Measurements from ENCODE around the gene TMEM131L. TPM values are rescaled to one million over a fixed set of nuclear protein-coding genes. Genes with fewer than 3 reads are reported as not detected.

Gene TMEM131L
- total and polyA plus RNA-seq, 2 donors (not counting 3 experiments of a cell fraction or from before 2014, with no cell fraction given) = 7.7 to 21.2 TPM

GRCh38 chr4:153448003-153448731, 18.0 kb upstream of the TMEM131L start:
- Histone ChIP-seq H3K4me2 (ENCODE audit: insufficient read depth, low read length) (no peak overlapping the region), H3K9ac (replicated peaks; ENCODE audit: extremely low read depth, insufficient read depth, low read length) (no peak overlapping the region), H4K20me1 (replicated peaks; ENCODE audit: control insufficient read depth, extremely low read depth, insufficient read depth, low read length) (no peaks in the 10 kb centered on the region), H3K27me3 (ENCODE audit: control insufficient read depth in 2 of 2, insufficient read depth in 2 of 2, low read length in 2 of 2) (no peaks in the 10 kb centered on the region), H3K9me1 (replicated peaks; ENCODE audit: control insufficient read depth, extremely low read depth, insufficient read depth, low read length) (no peaks in the 10 kb centered on the region), H3K27ac (ENCODE audit: insufficient read depth, low read depth, low read length) (no peak overlapping the region), H3K36me3 (ENCODE audit: control insufficient read depth in 2 of 2, extremely low read depth in 1 of 2, insufficient read depth in 2 of 2, low read length in 2 of 2) (no peaks in the 10 kb centered on the region), H2AFZ (ENCODE audit: low read depth, low read length) (peak overlapping the region; percentile 82), H3K9me3 (replicated peaks; ENCODE audit: control insufficient read depth, insufficient read depth, low read length) (no peaks in the 10 kb centered on the region), H3K79me2 (ENCODE audit: control insufficient read depth, insufficient read depth, low read length) (no peaks in the 10 kb centered on the region), H3K4me3 (replicated peaks in 1 of 3; ENCODE audit: insufficient read depth in 1 of 3, low read depth in 1 of 3, low read length in 3 of 3) (no peak overlapping the region), H3K4me1 (ENCODE audit: control insufficient read depth, extremely low read depth, insufficient read depth, low read length) (peaks cover 9% of the 10 kb centered on the region)
- TF ChIP-seq FOS (IDR thresholded peaks at IDR 0.05; ENCODE audit: borderline replicate concordance, insufficient read depth, low read length) (no peak), POLR2AphosphoS5 (IDR thresholded peaks at IDR 0.05; ENCODE audit: insufficient read depth, low read depth, low read length) (no peak), GATA2 (IDR thresholded peaks at IDR 0.05; ENCODE audit: insufficient read depth, insufficient read length, low read depth, low read length) (no peak), CTCF (IDR thresholded peaks at IDR 0.05; ENCODE audit: extremely low read depth in 1 of 2, insufficient read depth in 1 of 2, low read depth in 1 of 2, low read length in 2 of 2) (no peak), MAX (IDR thresholded peaks at IDR 0.05; ENCODE audit: insufficient read depth, insufficient read length) (no peak), POLR2A (IDR thresholded peaks at IDR 0.05; ENCODE audit: low read depth, low read length) (no peak), EZH2 (IDR thresholded peaks at IDR 0.05; ENCODE audit: borderline replicate concordance, low read depth, low read length, severe bottlenecking) (no peak), JUN (IDR thresholded peaks at IDR 0.05; ENCODE audit: borderline replicate concordance, insufficient read depth, insufficient read length, low read depth) (no peak), MYC (IDR thresholded peaks at IDR 0.05; ENCODE audit: low read depth, low read length) (no peak)
- BruUV-seq (replicated peaks) = no TSS peak
- CTCF ChIA-PET = interaction anchor here (0.9 to 1.4 kb wide), 4 partner anchors 10 to 126 kb away, joined by 3 to 6 read pairs (median 4); partner anchors contain the start of gene TMEM131L
- POLR2A ChIA-PET = no interaction called here
- no peak for FAIRE-seq
- intact Hi-C loops (cut with micrococcal nuclease) (no loop called here), dilution Hi-C loops (cut with MboI; ENCODE audit: extremely low pct_ligation_motif_present, low sequenced_read_pairs) (no loop called here)
- no peak for DNase-seq (ENCODE audit: low read depth, low spot score)

Data from endothelial cell of umbilical vein (primary cell).